Esophagus squamous epithelium (tissue), 4 donors: ENCODE data around the gene ADIPOR2.

Experiments used
- CTCF ChIP-seq, 6 experiments: fragments of 450-650 bp in 4 of 6; fragments of 200-600 bp in 2 of 6; sonication (generic) in 2 of 6; IDR thresholded peaks; one replicate each; pipeline ENCODE4 v1.5.1; 2016 to 2019; ENCODE audit warnings: antibody characterized with exemption in 6 of 6, mild to moderate bottlenecking in 4 of 6, moderate library complexity in 4 of 6
- POLR2A ChIP-seq, 4 donors: fragments of 450-650 bp; IDR thresholded peaks; one replicate each; pipeline ENCODE4 v1.6.1; 2017; ENCODE audit warnings: antibody characterized with exemption in 4 of 4, mild to moderate bottlenecking in 4 of 4, moderate library complexity in 3 of 4

DNA sequence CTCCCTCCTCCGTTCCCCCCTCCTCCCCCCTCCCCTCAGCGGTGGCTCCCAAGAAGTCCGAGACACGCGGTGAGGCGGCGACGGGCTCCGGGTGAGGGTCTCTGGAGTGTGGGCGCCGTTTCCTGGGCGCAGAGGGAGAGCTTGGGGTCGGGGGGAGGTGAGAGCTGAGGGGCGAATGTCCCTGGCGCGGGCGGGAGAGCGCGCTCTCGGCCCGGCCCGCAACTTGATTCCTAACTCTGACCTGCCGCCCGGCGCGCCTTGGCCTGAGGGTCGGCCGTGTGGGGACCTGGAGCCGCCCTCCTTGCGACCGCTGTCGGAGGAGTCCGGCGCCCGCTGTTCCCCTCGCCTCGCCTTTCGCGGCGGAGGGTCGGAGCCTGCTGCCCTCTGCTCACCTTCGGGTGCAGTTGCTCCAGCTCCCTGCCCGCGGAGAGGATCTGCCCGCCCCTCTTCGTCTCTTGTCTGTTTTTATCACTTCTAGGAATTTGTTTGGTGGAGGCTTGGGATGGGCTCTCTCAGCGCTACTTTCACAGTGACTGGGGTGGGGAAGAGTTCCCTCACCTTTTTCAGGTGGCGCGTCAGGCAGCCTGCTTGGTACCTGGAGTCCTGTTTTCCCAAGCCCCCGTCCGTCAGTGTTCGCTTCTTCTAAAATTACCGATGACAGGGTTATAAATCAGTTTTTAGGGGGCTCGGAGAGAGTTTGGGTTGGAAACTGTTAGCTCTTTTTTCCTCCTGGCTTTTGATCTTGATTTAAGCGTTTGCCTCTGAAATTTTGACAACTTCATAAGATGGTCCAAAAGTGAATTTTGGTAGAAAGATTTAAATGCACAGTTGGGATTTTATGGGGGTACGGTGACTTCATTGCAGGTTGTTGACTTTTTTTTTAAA lies 495 bp downstream of the ADIPOR2 start:
- TF ChIP-seq CTCF (IDR thresholded peaks at IDR 0.05) (peak in 1 of 6 experiments; percentile 13), POLR2A (IDR thresholded peaks at IDR 0.05) (no peak)
